ENCODE data around the gene TADA2B. TPM values are rescaled to one million over a fixed set of nuclear protein-coding genes. Genes with fewer than 3 reads are reported as not detected.

The TADA2B gene
- total RNA-seq, 1 donor from 2014 or later, result 12.9 TPM

GRCh38 chr4:7007142-7007907 lies 35.8 kb upstream of the TADA2B start:
- Mint-ChIP-seq H3K27ac (no peak overlapping the region), H3K36me3 (ENCODE audit: low read depth) (peaks cover 45% of the 10 kb centered on the region)
- intact Hi-C loops (cut with micrococcal nuclease), result no loop called here

GRCh38 chr4:7007944-7008343 lies 35.2 kb upstream of the TADA2B start:
- Mint-ChIP-seq H3K27ac (peak overlapping the region; percentile 42), H3K4me3 (ENCODE audit: low read depth) (no peak overlapping the region), H3K27me3 (ENCODE audit: low read depth) (no peaks in the 10 kb centered on the region), H3K36me3 (ENCODE audit: low read depth) (peaks cover 41% of the 10 kb centered on the region), H3K9me3 (no peaks in the 10 kb centered on the region), H3K4me1 (ENCODE audit: low read depth) (peaks cover 11% of the 10 kb centered on the region)
- no peak for DNase-seq (ENCODE audit: low spot score)
- intact Hi-C loops (cut with micrococcal nuclease), result no loop called here

More at GRCh38 chr4:7007142-7007907, 35.8 kb upstream of the TADA2B start:
- H3K27me3 Mint-ChIP-seq (ENCODE audit: low read depth), result no peaks in the 10 kb centered on the region
- peaks cover 9% of the 10 kb centered on the region for H3K4me1 Mint-ChIP-seq (ENCODE audit: low read depth)
- no peaks in the 10 kb centered on the region for H3K9me3 Mint-ChIP-seq
- DNase-seq (ENCODE audit: low spot score), result no peak
- H3K4me3 Mint-ChIP-seq (ENCODE audit: low read depth), result no peak overlapping the region

GRCh38 chr4:7009564-7009963 lies 33.6 kb upstream of the TADA2B start:
- peaks cover 48% of the 10 kb centered on the region for H3K36me3 Mint-ChIP-seq (ENCODE audit: low read depth)
- no peak overlapping the region for H3K4me3 Mint-ChIP-seq (ENCODE audit: low read depth)
- no peaks in the 10 kb centered on the region for H3K27me3 Mint-ChIP-seq (ENCODE audit: low read depth)
- no peak overlapping the region for H3K27ac Mint-ChIP-seq
- H3K9me3 Mint-ChIP-seq, result no peaks in the 10 kb centered on the region
- DNase-seq (ENCODE audit: low spot score), result no peak
- intact Hi-C loops (cut with micrococcal nuclease), result no loop called here
- peaks cover 14% of the 10 kb centered on the region for H3K4me1 Mint-ChIP-seq (ENCODE audit: low read depth)

GRCh38 chr4:7013175-7013574 lies 30.0 kb upstream of the TADA2B start:
- Mint-ChIP-seq H3K27me3 (ENCODE audit: low read depth) (no peaks in the 10 kb centered on the region), H3K36me3 (ENCODE audit: low read depth) (peaks cover 58% of the 10 kb centered on the region), H3K9me3 (no peaks in the 10 kb centered on the region), H3K27ac (no peak overlapping the region), H3K4me3 (ENCODE audit: low read depth) (no peak overlapping the region), H3K4me1 (ENCODE audit: low read depth) (peaks cover 6% of the 10 kb centered on the region)
- no peak for DNase-seq (ENCODE audit: low spot score)
- intact Hi-C loops (cut with micrococcal nuclease), result no loop called here

GRCh38 chr4:7014815-7015214 lies 28.4 kb upstream of the TADA2B start:
- no peak for DNase-seq (ENCODE audit: low spot score)
- no peaks in the 10 kb centered on the region for H3K27me3 Mint-ChIP-seq (ENCODE audit: low read depth)
- no peak overlapping the region for H3K27ac Mint-ChIP-seq
- H3K4me3 Mint-ChIP-seq (ENCODE audit: low read depth), result no peak overlapping the region
- no peaks in the 10 kb centered on the region for H3K9me3 Mint-ChIP-seq
- H3K36me3 Mint-ChIP-seq (ENCODE audit: low read depth), result peaks cover 47% of the 10 kb centered on the region
- intact Hi-C loops (cut with micrococcal nuclease), result no loop called here
- H3K4me1 Mint-ChIP-seq (ENCODE audit: low read depth), result peaks cover 5% of the 10 kb centered on the region

GRCh38 chr4:7015383-7016035 lies 27.7 kb upstream of the TADA2B start:
- peaks cover 40% of the 10 kb centered on the region for H3K36me3 Mint-ChIP-seq (ENCODE audit: low read depth)
- H3K27ac Mint-ChIP-seq, result no peak overlapping the region

GRCh38 chr4:7016086-7016485 lies 27.1 kb upstream of the TADA2B start:
- peaks cover 41% of the 10 kb centered on the region for H3K36me3 Mint-ChIP-seq (ENCODE audit: low read depth)
- H3K27me3 Mint-ChIP-seq (ENCODE audit: low read depth), result no peaks in the 10 kb centered on the region
- no peak overlapping the region for H3K27ac Mint-ChIP-seq
- peaks cover 5% of the 10 kb centered on the region for H3K4me1 Mint-ChIP-seq (ENCODE audit: low read depth)
- intact Hi-C loops (cut with micrococcal nuclease), result no loop called here
- DNase-seq (ENCODE audit: low spot score), result no peak
- no peaks in the 10 kb centered on the region for H3K9me3 Mint-ChIP-seq
- no peak overlapping the region for H3K4me3 Mint-ChIP-seq (ENCODE audit: low read depth)

More at GRCh38 chr4:7015383-7016035, 27.7 kb upstream of the TADA2B start:
- intact Hi-C loops (cut with micrococcal nuclease), result no loop called here
- H3K27me3 Mint-ChIP-seq (ENCODE audit: low read depth), result no peaks in the 10 kb centered on the region
- no peaks in the 10 kb centered on the region for H3K9me3 Mint-ChIP-seq
- no peak overlapping the region for H3K4me3 Mint-ChIP-seq (ENCODE audit: low read depth)
- no peak for DNase-seq (ENCODE audit: low spot score)
- peaks cover 5% of the 10 kb centered on the region for H3K4me1 Mint-ChIP-seq (ENCODE audit: low read depth)

GRCh38 chr4:7016512-7016911 lies 26.7 kb upstream of the TADA2B start:
- Mint-ChIP-seq H3K4me1 (ENCODE audit: low read depth) (peaks cover 5% of the 10 kb centered on the region), H3K27me3 (ENCODE audit: low read depth) (no peaks in the 10 kb centered on the region), H3K27ac (no peak overlapping the region), H3K4me3 (ENCODE audit: low read depth) (no peak overlapping the region), H3K9me3 (no peaks in the 10 kb centered on the region), H3K36me3 (ENCODE audit: low read depth) (peaks cover 38% of the 10 kb centered on the region)
- intact Hi-C loops (cut with micrococcal nuclease), result no loop called here
- DNase-seq (ENCODE audit: low spot score), result no peak

- peaks cover 4% of the 10 kb centered on the region for H3K4me1 Mint-ChIP-seq (ENCODE audit: low read depth)
- H3K27me3 Mint-ChIP-seq (ENCODE audit: low read depth), result no peaks in the 10 kb centered on the region
- H3K36me3 Mint-ChIP-seq (ENCODE audit: low read depth), result peaks cover 45% of the 10 kb centered on the region
Measured at GRCh38 chr4:7017446-7018048, 25.6 kb upstream of the TADA2B start.

GRCh38 chr4:7018281-7018680 lies 24.9 kb upstream of the TADA2B start:
- no peak overlapping the region for H3K4me3 Mint-ChIP-seq (ENCODE audit: low read depth)
- DNase-seq (ENCODE audit: low spot score), result no peak
- intact Hi-C loops (cut with micrococcal nuclease), result no loop called here
- H3K4me1 Mint-ChIP-seq (ENCODE audit: low read depth), result peaks cover 3% of the 10 kb centered on the region
- H3K9me3 Mint-ChIP-seq, result no peaks in the 10 kb centered on the region
- H3K27ac Mint-ChIP-seq, result no peak overlapping the region
- peaks cover 41% of the 10 kb centered on the region for H3K36me3 Mint-ChIP-seq (ENCODE audit: low read depth)
- H3K27me3 Mint-ChIP-seq (ENCODE audit: low read depth), result no peaks in the 10 kb centered on the region

More at GRCh38 chr4:7017446-7018048, 25.6 kb upstream of the TADA2B start:
- H3K9me3 Mint-ChIP-seq, result no peaks in the 10 kb centered on the region
- no peak overlapping the region for H3K27ac Mint-ChIP-seq
- intact Hi-C loops (cut with micrococcal nuclease), result no loop called here
- no peak overlapping the region for H3K4me3 Mint-ChIP-seq (ENCODE audit: low read depth)
- no peak for DNase-seq (ENCODE audit: low spot score)

GRCh38 chr4:7019367-7019766 lies 23.8 kb upstream of the TADA2B start:
- H3K27ac Mint-ChIP-seq, result no peak overlapping the region
- H3K36me3 Mint-ChIP-seq (ENCODE audit: low read depth), result peaks cover 32% of the 10 kb centered on the region
- H3K4me1 Mint-ChIP-seq (ENCODE audit: low read depth), result peaks cover 2% of the 10 kb centered on the region

GRCh38 chr4:7020290-7020689 lies 22.9 kb upstream of the TADA2B start:
- intact Hi-C loops (cut with micrococcal nuclease), result no loop called here
- Mint-ChIP-seq H3K4me3 (ENCODE audit: low read depth) (no peak overlapping the region), H3K27me3 (ENCODE audit: low read depth) (no peaks in the 10 kb centered on the region), H3K9me3 (no peaks in the 10 kb centered on the region), H3K27ac (no peak overlapping the region), H3K36me3 (ENCODE audit: low read depth) (peaks cover 23% of the 10 kb centered on the region), H3K4me1 (ENCODE audit: low read depth) (no peaks in the 10 kb centered on the region)
- DNase-seq (ENCODE audit: low spot score), result no peak

More at GRCh38 chr4:7019367-7019766, 23.8 kb upstream of the TADA2B start:
- Mint-ChIP-seq H3K4me3 (ENCODE audit: low read depth) (no peak overlapping the region), H3K27me3 (ENCODE audit: low read depth) (no peaks in the 10 kb centered on the region), H3K9me3 (no peaks in the 10 kb centered on the region)
- no peak for DNase-seq (ENCODE audit: low spot score)
- intact Hi-C loops (cut with micrococcal nuclease), result no loop called here

GRCh38 chr4:7020856-7021255 lies 22.3 kb upstream of the TADA2B start:
- Mint-ChIP-seq H3K9me3 (no peaks in the 10 kb centered on the region), H3K4me3 (ENCODE audit: low read depth) (no peak overlapping the region), H3K36me3 (ENCODE audit: low read depth) (peaks cover 20% of the 10 kb centered on the region), H3K27ac (no peak overlapping the region), H3K27me3 (ENCODE audit: low read depth) (no peaks in the 10 kb centered on the region), H3K4me1 (ENCODE audit: low read depth) (no peaks in the 10 kb centered on the region)
- DNase-seq (ENCODE audit: low spot score), result no peak
- intact Hi-C loops (cut with micrococcal nuclease), result no loop called here
